GM12872 (cell line): ENCODE results near the gene MROH2B.

Experiments used
- CTCF ChIP-seq: IDR thresholded peaks from 3 replicates; pipeline ENCODE4 v1.5.1; 2011; ENCODE audit warnings: low read depth, mild to moderate bottlenecking, low read length, moderate library complexity; ENCODE audit not compliant: insufficient read depth

MROH2B gene

GRCh38 chr5:40995801-40996586 lies 75.1 kb downstream of the MROH2B start:
- no peak for TF ChIP-seq CTCF

- TF ChIP-seq CTCF = no peak
Measured at GRCh38 chr5:40991981-40992559, 79.1 kb downstream of the MROH2B start.

GRCh38 chr5:40991168-40991980 lies 79.8 kb downstream of the MROH2B start:
- TF ChIP-seq CTCF = no peak

- no peak for TF ChIP-seq CTCF
Measured at GRCh38 chr5:40988746-40989510, 82.2 kb downstream of the MROH2B start.

GRCh38 chr5:40987349-40987748 lies 83.8 kb downstream of the MROH2B start:
- TF ChIP-seq CTCF = no peak

- TF ChIP-seq CTCF = no peak
Measured at GRCh38 chr5:40986666-40987065, 84.5 kb downstream of the MROH2B start.

- TF ChIP-seq CTCF = no peak
Measured at GRCh38 chr5:40985501-40985900, 85.6 kb downstream of the MROH2B start.
